Transverse colon (tissue), 4 donors: ENCODE measurements around the gene CCDC178. TPM values are rescaled to one million over a fixed set of nuclear protein-coding genes. Genes with fewer than 3 reads are reported as not detected.
A peak's percentile ranks its signal among the peaks of the same experiment; 100 is the strongest.

Experiments
- DNase-seq: peaks from one replicate; pipeline ENCODE4 v3.0.0-alpha.2; 2019
- H3K27ac ChIP-seq, 4 donors: fragments of 200-600 bp; sonication (generic); 2 replicates each; pipeline ENCODE4 v1.5.1; 2016 to 2018; ENCODE audit warnings: inconsistent platforms in 4 of 4
- H3K27me3 ChIP-seq: fragments of 200-600 bp; sonication (generic); 2 replicates; pipeline ENCODE4 v1.5.1; 2017; ENCODE audit warnings: inconsistent platforms
- H3K36me3 ChIP-seq, 4 donors: fragments of 200-600 bp; sonication (generic); 2 replicates each; pipeline ENCODE4 v1.5.1; 2017 to 2019; ENCODE audit warnings: inconsistent platforms in 4 of 4
- H3K4me1 ChIP-seq, 4 donors: fragments of 200-600 bp; sonication (generic); 2 replicates each; pipeline ENCODE4 v1.5.1; 2017 to 2020; ENCODE audit warnings: inconsistent platforms in 4 of 4
- H3K4me3 ChIP-seq, 4 donors: fragments of 200-600 bp; sonication (generic); 1 replicate in 1 of 4; 2 replicates in 3 of 4; pipeline versions ENCODE4 v1.5.1 to v1.6.1; 2017 to 2019; ENCODE audit warnings: inconsistent platforms in 4 of 4
- H3K9me3 ChIP-seq, 2 donors: fragments of 200-600 bp; sonication (generic); 2 replicates each; pipeline ENCODE4 v1.5.1; 2017 to 2019; ENCODE audit warnings: inconsistent platforms in 2 of 2
- EP300 ChIP-seq: sonication (generic); formaldehyde crosslinking; IDR thresholded peaks from one replicate; pipeline ENCODE4 v1.6.1; 2017; ENCODE audit warnings: antibody characterized with exemption, low read depth
- POLR2A ChIP-seq: fragments of 450-650 bp; IDR thresholded peaks from one replicate; pipeline ENCODE4 v1.6.1; 2016; ENCODE audit warnings: antibody characterized with exemption, mild to moderate bottlenecking, moderate library complexity
- POLR2AphosphoS5 ChIP-seq, 3 donors: sonication (generic); formaldehyde crosslinking; IDR thresholded peaks; one replicate each; pipeline ENCODE4 v1.6.1; 2016; ENCODE audit warnings: antibody characterized with exemption in 3 of 3
- WGBS, 2 donors: methylation state at CpG; one replicate each; pipeline ENCODE4 v1.1.5; 2018; ENCODE audit warnings: low coverage in 1 of 2; 5-methylcytosine and 5-hydroxymethylcytosine counted together
- in situ Hi-C, 4 donors: fragments of 200-750 bp; cut with MboI; loops; one replicate each; pipeline versions ENCODE4 v1.15.0 to v1.15.1; 2017; ENCODE audit warnings: low sequenced_read_pairs in 3 of 4, low pct_ligation_motif_present in 1 of 4, low pct_unique_long_range_greater_than_20kb in 1 of 4
- intact Hi-C: fragments of 100-400 bp; cut with DNase I; formaldehyde crosslinking; loops from one replicate; pipeline ENCODE4 v1.15.1; 2023; ENCODE audit warnings: low total_unique reads
- total RNA-seq, 4 donors: library from RNA; depleted of rRNA; stranded (reverse); fragments of >200 nt; gene quantifications; one replicate each; pipeline ENCODE4 v1.1.0, GENCODE V29; 2016
- TF ChIP-seq, protein P1 (sequence below), 5 experiments: fragments of 200-600 bp in 3 of 5; fragments of 450-650 bp in 2 of 5; sonication (generic) in 3 of 5; IDR thresholded peaks; 1 replicate in 2 of 5; 2 replicates in 3 of 5; pipeline ENCODE4 v1.5.1; 2016 to 2017; ENCODE audit warnings: antibody characterized with exemption in 5 of 5, inconsistent platforms in 3 of 5, mild to moderate bottlenecking in 2 of 5, moderate library complexity in 1 of 5

Gene CCDC178
- total RNA-seq, 4 donors from 2014 or later: 131 TPM; not detected in 3

DNA sequence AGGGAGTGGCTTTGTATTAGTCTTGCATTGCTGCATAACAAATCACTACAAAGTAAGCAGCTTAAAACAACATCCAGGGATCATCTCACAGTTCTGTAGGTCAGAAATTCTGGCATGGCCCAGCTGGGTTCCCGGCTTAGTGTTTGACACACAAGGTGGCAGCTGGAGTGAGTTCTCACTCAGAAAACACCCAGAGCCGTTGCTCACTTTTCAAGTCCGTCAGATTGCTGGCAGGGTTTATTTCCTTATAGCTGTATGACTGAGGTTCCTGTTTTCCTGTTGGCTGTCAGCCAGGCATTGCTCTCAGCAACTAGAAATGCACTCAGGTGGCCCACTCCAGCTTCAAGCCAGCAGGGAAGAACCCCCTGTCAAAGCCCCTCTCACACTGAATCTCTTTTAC is 324.1 kb downstream of the CCDC178 start:
- intact Hi-C loops (no loop called here), in situ Hi-C loops (no loop called here)
- DNase-seq: peak; percentile 82
- no peak for TF ChIP-seq EP300
- TF ChIP-seq POLR2A: peak; percentile 16
- TF ChIP-seq, protein P1, sequence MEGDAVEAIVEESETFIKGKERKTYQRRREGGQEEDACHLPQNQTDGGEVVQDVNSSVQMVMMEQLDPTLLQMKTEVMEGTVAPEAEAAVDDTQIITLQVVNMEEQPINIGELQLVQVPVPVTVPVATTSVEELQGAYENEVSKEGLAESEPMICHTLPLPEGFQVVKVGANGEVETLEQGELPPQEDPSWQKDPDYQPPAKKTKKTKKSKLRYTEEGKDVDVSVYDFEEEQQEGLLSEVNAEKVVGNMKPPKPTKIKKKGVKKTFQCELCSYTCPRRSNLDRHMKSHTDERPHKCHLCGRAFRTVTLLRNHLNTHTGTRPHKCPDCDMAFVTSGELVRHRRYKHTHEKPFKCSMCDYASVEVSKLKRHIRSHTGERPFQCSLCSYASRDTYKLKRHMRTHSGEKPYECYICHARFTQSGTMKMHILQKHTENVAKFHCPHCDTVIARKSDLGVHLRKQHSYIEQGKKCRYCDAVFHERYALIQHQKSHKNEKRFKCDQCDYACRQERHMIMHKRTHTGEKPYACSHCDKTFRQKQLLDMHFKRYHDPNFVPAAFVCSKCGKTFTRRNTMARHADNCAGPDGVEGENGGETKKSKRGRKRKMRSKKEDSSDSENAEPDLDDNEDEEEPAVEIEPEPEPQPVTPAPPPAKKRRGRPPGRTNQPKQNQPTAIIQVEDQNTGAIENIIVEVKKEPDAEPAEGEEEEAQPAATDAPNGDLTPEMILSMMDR (IDR thresholded peaks at IDR 0.05): no peak
- peak in 2 of 3 donors; percentile 31 to 58 for TF ChIP-seq POLR2AphosphoS5 (IDR thresholded peaks at IDR 0.05)
- Histone ChIP-seq H3K27me3 (no peaks in the 10 kb centered on the region), H3K36me3 (no peaks in the 10 kb centered on the region), H3K4me3 (no peak overlapping the region), H3K27ac (peak overlapping the region; percentile 44 to 78 (median 64)), H3K9me3 (no peaks in the 10 kb centered on the region), H3K4me1 (peaks cover 0 to 12% (median 5%) of the 10 kb centered on the region in 4 donors)
- WGBS, 2 donors: 0 to 28% methylated on average over 1 to 3 of the region's 3 CpGs

DNA sequence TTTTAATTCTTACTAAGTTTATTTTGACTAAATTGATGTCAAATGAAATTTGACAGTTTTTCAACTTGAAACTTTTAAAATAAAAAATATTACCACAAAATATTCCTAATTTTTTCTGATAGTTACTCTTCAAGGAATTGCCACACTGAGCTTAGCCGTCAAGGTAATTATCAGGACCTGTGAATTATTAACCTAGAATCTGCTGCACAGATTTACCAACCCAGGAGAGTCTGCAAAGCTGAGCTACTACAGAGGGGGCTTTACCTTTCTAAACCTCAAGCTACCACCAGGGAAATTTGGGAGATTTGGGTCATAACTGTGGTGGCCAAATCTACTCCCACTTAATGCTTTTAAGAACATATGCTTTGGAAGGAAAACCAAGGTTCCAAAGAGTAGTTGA is 324.6 kb downstream of the CCDC178 start:
- TF ChIP-seq EP300 (no peak), POLR2AphosphoS5 (IDR thresholded peaks at IDR 0.05) (no peak), POLR2A (no peak)
- TF ChIP-seq, protein P1 (IDR thresholded peaks at IDR 0.05): no peak
- H3K27ac ChIP-seq: peak overlapping the region; percentile 44 to 78 (median 64)
- WGBS, 2 donors: 45 to 66% methylated on average over 1 of the region's 1 CpG

DNA sequence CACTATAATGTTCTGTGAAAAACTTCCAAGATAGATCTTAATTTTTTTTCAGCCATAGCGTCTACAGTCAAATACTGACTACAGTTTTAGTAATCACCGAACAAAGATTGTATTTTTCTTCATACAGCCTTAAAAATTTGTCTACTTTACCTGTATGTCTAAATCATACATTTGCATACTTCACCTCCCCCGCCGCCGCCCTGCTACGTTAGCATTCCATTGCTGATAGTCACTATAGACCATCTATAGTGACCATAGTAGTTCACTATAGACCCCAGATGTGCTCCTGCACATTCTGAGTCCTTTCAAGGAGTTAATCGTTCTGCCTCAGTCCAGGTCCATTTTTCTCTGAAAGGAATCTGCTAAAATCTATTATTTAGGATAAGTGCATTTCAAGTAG is 325.0 kb downstream of the CCDC178 start:
- Histone ChIP-seq H3K4me3 (no peak overlapping the region), H3K9me3 (no peaks in the 10 kb centered on the region), H3K27me3 (no peaks in the 10 kb centered on the region), H3K4me1 (peaks cover 0 to 12% (median 5%) of the 10 kb centered on the region in 4 donors), H3K36me3 (no peaks in the 10 kb centered on the region), H3K27ac (peak overlapping the region; percentile 44 to 78 (median 64))
- no peak for DNase-seq
- intact Hi-C loops (no loop called here), in situ Hi-C loops (no loop called here)
- TF ChIP-seq POLR2AphosphoS5 (IDR thresholded peaks at IDR 0.05) (no peak), POLR2A (no peak), EP300 (no peak)
- TF ChIP-seq, protein P1 (IDR thresholded peaks at IDR 0.05): no peak
- 89 to 96% methylated on average over 3 to 7 of the region's 7 CpGs for WGBS, 2 donors

More for the DNA sequence above, 324.6 kb downstream of the CCDC178 start:
- Histone ChIP-seq H3K9me3 (no peaks in the 10 kb centered on the region), H3K27me3 (no peaks in the 10 kb centered on the region), H3K4me3 (no peak overlapping the region), H3K36me3 (no peaks in the 10 kb centered on the region), H3K4me1 (peaks cover 0 to 12% (median 5%) of the 10 kb centered on the region in 4 donors)
- no peak for DNase-seq
- intact Hi-C loops (no loop called here), in situ Hi-C loops (no loop called here)

DNA sequence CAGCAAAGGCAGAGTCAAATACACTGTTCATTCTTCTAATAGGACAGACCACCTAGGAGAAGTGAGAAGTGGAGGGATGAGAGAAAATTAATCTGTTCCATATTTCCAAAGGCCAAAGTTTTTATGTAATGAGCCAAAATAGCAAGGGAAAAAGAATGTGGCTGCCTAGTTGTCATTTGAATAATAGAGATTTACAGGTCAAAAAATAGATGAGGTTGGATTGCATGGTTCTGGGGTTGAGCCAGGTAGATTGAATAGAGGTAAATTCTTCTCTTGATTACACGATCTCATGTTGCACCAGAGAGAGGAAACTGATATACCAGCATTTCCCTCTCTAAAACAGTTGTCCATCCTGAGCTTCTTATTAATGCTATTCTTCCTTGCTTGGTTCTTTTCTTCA is 325.8 kb downstream of the CCDC178 start:
- DNase-seq: no peak
- Histone ChIP-seq H3K27me3 (no peaks in the 10 kb centered on the region), H3K36me3 (no peaks in the 10 kb centered on the region), H3K4me3 (no peak overlapping the region), H3K4me1 (peaks cover 0 to 12% (median 5%) of the 10 kb centered on the region in 4 donors), H3K27ac (no peak overlapping the region), H3K9me3 (no peaks in the 10 kb centered on the region)
- in situ Hi-C loops (no loop called here), intact Hi-C loops (no loop called here)
- no peak for TF ChIP-seq EP300
- TF ChIP-seq POLR2A: no peak
- TF ChIP-seq, protein P1 (IDR thresholded peaks at IDR 0.05): no peak
- no peak for TF ChIP-seq POLR2AphosphoS5 (IDR thresholded peaks at IDR 0.05)
- 78 to 88% methylated on average over 1 of the region's 1 CpG for WGBS, 2 donors
